Thoracic aorta (tissue), 2 donors: ENCODE data around the gene LRRC58. TPM values are rescaled to one million over a fixed set of nuclear protein-coding genes. Genes with fewer than 3 reads are reported as not detected.

Source experiments
- ATAC-seq: fragments of 150-250 bp; one replicate; pipeline ENCODE4 v1.8.0; 2017; ENCODE audit warnings: low read depth; ENCODE audit not compliant: insufficient number of reproducible peaks, low FRiP score
- DNase-seq: peaks from one replicate; pipeline ENCODE4 v3.0.0-alpha.2; 2020; ENCODE audit warnings: low spot score
- H3K27ac ChIP-seq, 2 donors: fragments of 200-600 bp; sonication (generic); 1 replicate in 1 of 2; 2 replicates in 1 of 2; pipeline ENCODE4 v1.5.1; 2016; ENCODE audit warnings: mild to moderate bottlenecking in 2 of 2, moderate library complexity in 2 of 2
- H3K27me3 ChIP-seq: fragments of 200-600 bp; sonication (generic); replicated peaks from 2 replicates; pipeline ENCODE4 v1.6.0; 2016; ENCODE audit warnings: mild to moderate bottlenecking; ENCODE audit not compliant: insufficient read depth
- H3K36me3 ChIP-seq: fragments of 200-600 bp; sonication (generic); one replicate; pipeline ENCODE4 v1.5.1; 2016
- H3K4me1 ChIP-seq, 2 donors: fragments of 200-600 bp; sonication (generic); 1 replicate in 1 of 2; 2 replicates in 1 of 2; pipeline versions ENCODE4 v1.5.1 to v1.6.0; 2016; ENCODE audit warnings: low read depth in 2 of 2, mild to moderate bottlenecking in 1 of 2; ENCODE audit not compliant: control insufficient read depth in 1 of 2
- H3K4me3 ChIP-seq: fragments of 200-600 bp; sonication (generic); 2 replicates; pipeline ENCODE4 v1.5.1; 2016; ENCODE audit warnings: mild to moderate bottlenecking
- H3K9me3 ChIP-seq: fragments of 200-600 bp; sonication (generic); 2 replicates; pipeline ENCODE4 v1.5.1; 2016
- CTCF ChIP-seq: fragments of 200-600 bp; sonication (generic); IDR thresholded peaks from one replicate; pipeline ENCODE4 v1.5.1; 2019; ENCODE audit warnings: antibody characterized with exemption
- total RNA-seq, 2 donors: library from RNA; depleted of rRNA; stranded (reverse); fragments of >200 nt; gene quantifications; one replicate each; pipeline versions ENCODE4 v1.1.0 to v1.2.3, GENCODE V29; 2016

Gene LRRC58
- total RNA-seq, 2 donors from 2014 or later = 27.9 to 35.6 TPM

GRCh38 chr3:120306519-120307455, 42.4 kb downstream of the LRRC58 start:
- ATAC-seq = no peak
- no peak for DNase-seq
- Histone ChIP-seq H3K27ac (no peak overlapping the region), H3K27me3 (no peaks in the 10 kb centered on the region), H3K9me3 (no peaks in the 10 kb centered on the region), H3K4me3 (no peak overlapping the region), H3K4me1 (no peaks in the 10 kb centered on the region), H3K36me3 (no peaks in the 10 kb centered on the region)
- no peak for TF ChIP-seq CTCF

- H3K36me3 ChIP-seq = no peaks in the 10 kb centered on the region
- ATAC-seq (no peak), DNase-seq (no peak)
- no peaks in the 10 kb centered on the region for H3K27me3 ChIP-seq
- no peaks in the 10 kb centered on the region for H3K9me3 ChIP-seq
- no peak overlapping the region for H3K4me3 ChIP-seq
- H3K4me1 ChIP-seq = no peaks in the 10 kb centered on the region
- no peak overlapping the region for H3K27ac ChIP-seq
- no peak for TF ChIP-seq CTCF
These were observed 44.5 kb downstream of the LRRC58 start for GRCh38 chr3:120304616-120305015.

GRCh38 chr3:120302361-120302760, 46.8 kb downstream of the LRRC58 start:
- Histone ChIP-seq H3K4me3 (no peak overlapping the region), H3K27me3 (no peaks in the 10 kb centered on the region), H3K36me3 (no peaks in the 10 kb centered on the region), H3K4me1 (no peaks in the 10 kb centered on the region), H3K9me3 (no peaks in the 10 kb centered on the region), H3K27ac (no peak overlapping the region)
- DNase-seq (no peak), ATAC-seq (no peak)
- no peak for TF ChIP-seq CTCF

- Histone ChIP-seq H3K27ac (no peak overlapping the region), H3K4me3 (no peak overlapping the region), H3K9me3 (no peaks in the 10 kb centered on the region), H3K4me1 (no peaks in the 10 kb centered on the region), H3K27me3 (no peaks in the 10 kb centered on the region), H3K36me3 (no peaks in the 10 kb centered on the region)
- no peak for TF ChIP-seq CTCF
- no peak for ATAC-seq
- DNase-seq = no peak
These were observed 48.2 kb downstream of the LRRC58 start for GRCh38 chr3:120300971-120301370.

GRCh38 chr3:120299403-120299802, 49.8 kb downstream of the LRRC58 start:
- H3K4me3 ChIP-seq = no peak overlapping the region
- no peaks in the 10 kb centered on the region for H3K27me3 ChIP-seq
- no peaks in the 10 kb centered on the region for H3K36me3 ChIP-seq
- no peaks in the 10 kb centered on the region for H3K4me1 ChIP-seq
- no peak for TF ChIP-seq CTCF
- DNase-seq (no peak), ATAC-seq (no peak)
- no peak overlapping the region for H3K27ac ChIP-seq
- H3K9me3 ChIP-seq = no peaks in the 10 kb centered on the region
